Gastrocnemius medialis (tissue), 4 donors: Measurements from ENCODE around the gene FCER2. TPM values are rescaled to one million over a fixed set of nuclear protein-coding genes. Genes with fewer than 3 reads are reported as not detected.

Experiments used
- ATAC-seq, 2 donors: fragments of 150-250 bp; one replicate each; pipeline ENCODE4 v1.9.1; 2016
- DNase-seq, 2 donors: peaks; one replicate each; pipeline ENCODE4 v3.0.0-alpha.2; 2019
- H3K27ac ChIP-seq, 4 donors: fragments of 200-600 bp; sonication (generic); 1 replicate in 1 of 4; 2 replicates in 3 of 4; pipeline ENCODE4 v1.5.1; 2016 to 2018; ENCODE audit warnings: mild to moderate bottlenecking in 2 of 4, moderate library complexity in 1 of 4
- H3K27me3 ChIP-seq, 3 donors: fragments of 200-600 bp; sonication (generic) in 2 of 3; 1 replicate in 1 of 3; 2 replicates in 2 of 3; pipeline versions ENCODE4 v1.5.1 to v1.6.0; 2016 to 2019; ENCODE audit warnings: mild to moderate bottlenecking in 1 of 3, moderate library complexity in 1 of 3
- H3K36me3 ChIP-seq, 2 donors: fragments of 200-600 bp; sonication (generic) in 1 of 2; one replicate each; pipeline ENCODE4 v1.5.1; 2017 to 2018
- H3K4me1 ChIP-seq, 2 donors: fragments of 200-600 bp; sonication (generic) in 1 of 2; one replicate each; pipeline ENCODE4 v1.5.1; 2016 to 2017; ENCODE audit warnings: mild to moderate bottlenecking in 2 of 2
- H3K4me3 ChIP-seq, 4 donors: fragments of 200-600 bp; sonication (generic) in 3 of 4; 1 replicate in 1 of 4; 2 replicates in 3 of 4; pipeline ENCODE4 v1.5.1; 2016 to 2019; ENCODE audit warnings: mild to moderate bottlenecking in 2 of 4
- H3K9me3 ChIP-seq, 3 donors: fragments of 200-600 bp; sonication (generic) in 2 of 3; 1 replicate in 1 of 3; 2 replicates in 2 of 3; pipeline ENCODE4 v1.5.1; 2016 to 2019
- CTCF ChIP-seq, 5 experiments: fragments of 450-650 bp in 3 of 5; fragments of 200-600 bp in 2 of 5; sonication (generic) in 2 of 5; IDR thresholded peaks in 4 of 5; conservative IDR thresholded peaks in 1 of 5; 1 replicate in 4 of 5; 2 replicates in 1 of 5; pipeline ENCODE4 v1.5.1; 2016 to 2019; ENCODE audit warnings: antibody characterized with exemption in 5 of 5, mild to moderate bottlenecking in 3 of 5, moderate library complexity in 3 of 5
- POLR2A ChIP-seq, 2 donors: fragments of 450-650 bp; IDR thresholded peaks; one replicate each; pipeline ENCODE4 v1.6.1; 2017; ENCODE audit warnings: antibody characterized with exemption in 2 of 2, mild to moderate bottlenecking in 2 of 2, moderate library complexity in 2 of 2
- in situ Hi-C, 4 donors: fragments of 200-750 bp; cut with MboI; loops; one replicate each; pipeline versions ENCODE4 v1.15.0 to v1.8.0; 2017; ENCODE audit warnings: low sequenced_read_pairs in 4 of 4
- intact Hi-C: fragments of 100-400 bp; cut with DNase I; formaldehyde crosslinking; loops from one replicate; pipeline ENCODE4 v1.15.1; 2023; ENCODE audit warnings: low total_unique reads
- total RNA-seq, 4 donors: library from RNA; depleted of rRNA; stranded (reverse); fragments of >200 nt; gene quantifications; one replicate each; pipeline versions ENCODE4 v1.1.0 to v1.2.3, GENCODE V29; 2016

The FCER2 gene
- total RNA-seq, 4 donors from 2014 or later: not detected

GRCh38 chr19:7642295-7643030 lies 59.5 kb downstream of the FCER2 start:
- Histone ChIP-seq H3K27me3 (peaks cover 11 to 18% (median 12%) of the 10 kb centered on the region in 3 donors), H3K27ac (no peak overlapping the region), H3K4me3 (no peak overlapping the region), H3K36me3 (no peaks in the 10 kb centered on the region), H3K4me1 (no peaks in the 10 kb centered on the region), H3K9me3 (no peaks in the 10 kb centered on the region)
- no peak for DNase-seq
- in situ Hi-C loops: no loop called here
- TF ChIP-seq POLR2A (IDR thresholded peaks at IDR 0.05) (no peak), CTCF (IDR thresholded peaks at IDR 0.05 in 4 of 5, conservative IDR thresholded peaks at IDR 0.05 in 1 of 5) (no peak)
- intact Hi-C loops: no loop called here
- ATAC-seq: no peak

DNA sequence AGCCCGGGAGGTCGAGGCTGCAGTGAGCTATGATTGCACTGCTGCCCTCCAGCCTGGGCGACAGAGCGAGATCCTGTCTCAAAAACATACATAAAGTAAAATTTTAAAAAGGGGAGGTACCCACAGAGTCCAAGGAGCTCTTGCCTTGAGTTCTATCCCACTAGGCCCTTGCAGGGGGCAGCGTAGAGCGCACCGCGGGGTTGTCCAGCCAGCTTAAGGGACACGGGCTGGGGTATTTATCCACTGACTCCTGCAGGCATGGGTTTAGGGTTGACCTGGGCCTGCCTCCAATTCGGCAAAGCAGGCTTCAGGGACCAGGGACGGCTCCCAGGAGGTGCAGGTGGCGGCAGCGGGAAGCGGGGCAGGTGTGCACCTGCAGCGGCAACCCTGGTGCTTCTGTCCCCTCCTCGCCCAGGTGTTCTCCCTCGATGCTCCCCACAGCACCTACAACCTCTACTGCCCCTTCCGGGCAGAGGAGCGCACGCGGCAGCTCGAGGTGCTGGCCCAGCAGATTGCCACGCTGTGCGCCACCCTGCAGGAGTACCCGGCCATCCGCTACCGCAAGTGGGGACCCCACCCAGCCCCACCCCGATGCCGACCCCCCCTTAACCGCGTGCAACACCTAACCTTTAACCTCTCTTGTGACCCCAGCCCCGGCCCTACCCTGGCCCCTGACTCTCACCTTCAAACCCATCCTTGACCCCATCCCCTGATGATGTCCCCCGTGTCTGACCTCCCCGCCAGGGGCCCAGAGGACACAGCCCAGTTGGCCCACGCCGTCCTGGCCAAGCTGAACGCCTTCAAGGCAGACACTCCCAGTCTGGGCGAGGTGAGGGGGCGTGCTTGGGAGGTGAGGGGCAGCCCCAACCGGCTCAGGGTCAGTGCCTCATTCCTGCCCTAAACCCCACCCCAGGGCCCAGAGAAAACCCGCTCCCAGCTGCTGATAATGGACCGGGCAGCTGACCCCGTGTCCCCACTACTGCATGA lies 60.3 kb downstream of the FCER2 start:
- Histone ChIP-seq H3K9me3 (no peaks in the 10 kb centered on the region), H3K4me1 (no peaks in the 10 kb centered on the region), H3K4me3 (no peak overlapping the region), H3K27ac (no peak overlapping the region), H3K36me3 (no peaks in the 10 kb centered on the region), H3K27me3 (peaks cover 20 to 27% (median 21%) of the 10 kb centered on the region in 3 donors)
- ATAC-seq (no peak), DNase-seq (no peak)
- no peak for TF ChIP-seq POLR2A (IDR thresholded peaks at IDR 0.05)
- TF ChIP-seq CTCF (IDR thresholded peaks at IDR 0.05 in 4 of 5, conservative IDR thresholded peaks at IDR 0.05 in 1 of 5): no peak
- in situ Hi-C loops (no loop called here), intact Hi-C loops (no loop called here)

- DNase-seq: no peak
- Histone ChIP-seq H3K4me3 (no peak overlapping the region), H3K27ac (no peak overlapping the region), H3K27me3 (peaks cover 28 to 35% (median 29%) of the 10 kb centered on the region in 3 donors), H3K36me3 (no peaks in the 10 kb centered on the region), H3K9me3 (no peaks in the 10 kb centered on the region), H3K4me1 (peaks cover 0 to under 1% of the 10 kb centered on the region in 2 donors)
- intact Hi-C loops (no loop called here), in situ Hi-C loops (no loop called here)
- no peak for ATAC-seq
- no peak for TF ChIP-seq CTCF (IDR thresholded peaks at IDR 0.05 in 4 of 5, conservative IDR thresholded peaks at IDR 0.05 in 1 of 5)
- TF ChIP-seq POLR2A (IDR thresholded peaks at IDR 0.05): no peak
Measured at GRCh38 chr19:7640803-7641202, 61.1 kb downstream of the FCER2 start.

GRCh38 chr19:7639863-7640348 lies 62.0 kb downstream of the FCER2 start:
- intact Hi-C loops (no loop called here), in situ Hi-C loops (no loop called here)
- H3K9me3 ChIP-seq: no peaks in the 10 kb centered on the region
- no peaks in the 10 kb centered on the region for H3K36me3 ChIP-seq
- no peak for DNase-seq
- TF ChIP-seq POLR2A (IDR thresholded peaks at IDR 0.05) (no peak), CTCF (IDR thresholded peaks at IDR 0.05 in 4 of 5, conservative IDR thresholded peaks at IDR 0.05 in 1 of 5) (no peak)
- ATAC-seq: no peak
- H3K27me3 ChIP-seq: peaks cover 30 to 42% (median 32%) of the 10 kb centered on the region in 3 donors
- peaks cover 0 to 3% of the 10 kb centered on the region in 2 donors for H3K4me1 ChIP-seq
- H3K27ac ChIP-seq: no peak overlapping the region
- H3K4me3 ChIP-seq: no peak overlapping the region
